Stimulated activated naive CD8-positive, alpha-beta T cell treated with anti-CD3 and anti-CD28 coated beads, Interleukin-15, amount 100 ng/mL, for 72 hours (primary cell): ENCODE results near the gene TMEM140.

Experiments
- ATAC-seq: fragments of 150-1000 bp; cut with Tn5 transposase; 2 replicates; pipeline ENCODE4 v1.10.0; 2021; ENCODE audit warnings: mild to moderate bottlenecking, moderate library complexity
- DNase-seq, 2 donors: peaks; one replicate each; pipeline ENCODE4 v3.0.0; 2021 to 2022
- H3K27ac Mint-ChIP-seq, 2 donors: one replicate each; pipeline ENCODE4 v1.8.0; 2022; ENCODE audit warnings: mild to moderate bottlenecking in 2 of 2, mixed read lengths in 2 of 2, moderate library complexity in 2 of 2
- H3K27me3 Mint-ChIP-seq: one replicate; pipeline ENCODE4 v1.8.0; 2022; ENCODE audit warnings: mixed read lengths
- H3K4me1 Mint-ChIP-seq: one replicate; pipeline ENCODE4 v1.8.0; 2022; ENCODE audit warnings: mild to moderate bottlenecking, mixed read lengths
- H3K4me3 Mint-ChIP-seq, 2 donors: one replicate each; pipeline ENCODE4 v1.8.0; 2022; ENCODE audit warnings: mild to moderate bottlenecking in 2 of 2, mixed read lengths in 2 of 2, moderate library complexity in 1 of 2
- H3K9me3 Mint-ChIP-seq, 2 donors: one replicate each; pipeline ENCODE4 v1.8.0; 2022; ENCODE audit warnings: mixed read lengths in 2 of 2

The TMEM140 gene

DNA sequence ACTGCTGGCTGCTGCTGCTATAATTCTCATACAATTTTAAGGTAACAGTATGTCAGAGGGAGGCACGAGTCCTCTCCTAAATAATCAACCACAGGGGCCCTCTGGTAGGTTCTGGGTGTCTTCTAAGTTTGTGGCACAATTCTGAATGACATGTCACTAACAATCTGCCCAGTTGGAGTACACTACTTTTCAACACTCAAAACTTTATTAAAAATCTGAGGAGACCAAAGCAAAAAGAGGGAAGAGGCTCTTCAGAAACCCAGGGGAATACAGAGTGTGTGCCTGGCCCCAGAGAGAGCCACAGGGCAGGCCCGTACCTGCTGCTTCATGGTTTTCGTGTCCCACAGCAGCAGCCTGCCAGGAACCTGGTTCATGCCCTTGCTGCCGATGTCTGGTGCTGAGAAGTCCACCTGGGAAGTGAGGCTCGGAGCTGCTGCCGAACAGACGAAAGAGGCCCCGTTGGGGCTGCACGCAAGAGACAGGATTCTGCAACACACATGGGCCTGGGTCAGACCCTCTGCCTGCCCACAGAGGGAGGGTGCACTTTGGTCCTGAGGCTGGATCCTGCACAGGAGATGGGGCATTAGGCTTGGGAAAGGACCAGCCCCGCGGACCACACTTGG lies 45.2 kb downstream of the TMEM140 start:
- Mint-ChIP-seq H3K4me3 (no peak overlapping the region), H3K27ac (peak overlapping the region in 1 of 2 donors; percentile 68), H3K9me3 (no peaks in the 10 kb centered on the region), H3K27me3 (no peaks in the 10 kb centered on the region), H3K4me1 (no peaks in the 10 kb centered on the region)
- ATAC-seq (no peak), DNase-seq (no peak)

DNA sequence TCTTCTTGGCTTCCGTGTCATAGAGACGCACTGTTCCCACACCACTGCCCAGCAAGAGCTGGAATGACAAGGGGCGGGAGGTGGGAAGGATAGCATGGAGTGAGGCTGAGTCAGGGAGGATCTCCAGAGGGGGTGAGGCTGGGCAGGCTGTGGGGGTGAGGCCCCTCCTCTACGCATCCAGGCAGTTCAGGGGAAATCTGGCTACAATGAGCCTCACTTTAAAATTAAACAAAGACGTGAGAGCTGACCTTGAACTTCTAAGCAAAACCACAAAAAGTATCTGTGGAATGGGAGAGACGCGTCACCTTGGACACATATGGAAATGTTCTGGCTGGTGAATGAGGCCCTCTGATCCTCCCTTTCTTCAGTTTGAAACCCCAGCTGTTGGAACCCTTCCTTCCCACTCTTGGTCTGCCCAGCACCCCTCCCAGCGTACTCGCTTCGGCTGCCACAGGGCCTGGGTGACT lies 45.8 kb downstream of the TMEM140 start:
- H3K9me3 Mint-ChIP-seq, result no peaks in the 10 kb centered on the region
- peaks cover 2% of the 10 kb centered on the region for H3K4me1 Mint-ChIP-seq
- H3K4me3 Mint-ChIP-seq, result no peak overlapping the region
- DNase-seq, result no peak
- peak overlapping the region in 1 of 2 donors; percentile 54 for H3K27ac Mint-ChIP-seq
- no peak for ATAC-seq
- no peaks in the 10 kb centered on the region for H3K27me3 Mint-ChIP-seq

DNA sequence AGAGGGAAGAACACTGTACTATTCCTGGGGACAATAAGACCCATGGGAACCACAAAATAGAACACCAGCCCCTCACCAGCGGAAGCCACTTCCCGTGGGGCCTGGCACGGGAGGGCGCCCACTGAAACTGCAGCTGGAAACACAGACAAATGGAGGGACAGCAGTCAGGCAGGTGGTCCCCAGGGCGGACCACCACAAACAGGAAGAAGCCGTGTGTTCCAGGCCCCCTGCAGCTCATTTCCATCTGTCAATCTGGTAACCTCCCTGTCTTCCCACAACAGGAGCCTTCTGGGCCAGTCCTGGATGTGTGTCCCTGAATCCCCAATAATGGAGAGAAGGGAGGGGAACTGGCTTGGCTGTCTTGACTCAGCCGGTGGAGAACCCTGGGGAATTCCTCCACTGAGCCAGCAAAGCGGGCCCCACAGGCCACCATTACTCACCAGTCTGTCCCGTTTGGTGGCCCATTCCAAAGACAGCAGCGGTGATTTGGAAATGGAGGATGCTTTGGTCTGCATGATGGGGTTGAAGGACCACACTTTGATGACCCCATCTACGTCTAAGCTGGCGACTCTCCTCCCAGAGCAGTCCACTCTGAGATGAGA lies 46.7 kb downstream of the TMEM140 start:
- H3K4me3 Mint-ChIP-seq, result no peak overlapping the region
- H3K4me1 Mint-ChIP-seq, result peaks cover 11% of the 10 kb centered on the region
- DNase-seq (no peak), ATAC-seq (no peak)
- no peak overlapping the region for H3K27ac Mint-ChIP-seq
- H3K9me3 Mint-ChIP-seq, result no peaks in the 10 kb centered on the region
- H3K27me3 Mint-ChIP-seq, result no peaks in the 10 kb centered on the region

DNA sequence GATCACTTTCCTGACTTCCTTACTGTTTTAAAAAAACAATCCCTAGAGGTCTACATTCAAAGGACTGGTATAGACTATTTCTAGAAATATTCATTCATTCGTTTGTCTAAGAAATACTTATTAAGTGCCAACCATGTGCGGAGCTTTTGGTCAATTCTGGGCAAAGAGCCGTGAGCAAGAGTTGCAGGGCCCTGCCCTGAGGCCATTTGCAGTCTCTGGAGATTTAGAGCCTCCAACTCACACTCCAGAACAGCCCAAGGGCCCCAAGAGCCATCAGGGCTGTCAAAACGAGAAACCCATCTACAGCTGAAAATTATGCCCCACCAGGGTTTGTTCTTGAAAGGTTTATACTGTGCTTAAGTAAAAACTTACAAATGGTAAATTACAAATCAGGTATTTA lies 47.3 kb downstream of the TMEM140 start:
- DNase-seq (no peak), ATAC-seq (no peak)
- peaks cover 11% of the 10 kb centered on the region for H3K4me1 Mint-ChIP-seq
- no peaks in the 10 kb centered on the region for H3K27me3 Mint-ChIP-seq
- H3K9me3 Mint-ChIP-seq, result no peaks in the 10 kb centered on the region
- H3K4me3 Mint-ChIP-seq, result no peak overlapping the region
- no peak overlapping the region for H3K27ac Mint-ChIP-seq

DNA sequence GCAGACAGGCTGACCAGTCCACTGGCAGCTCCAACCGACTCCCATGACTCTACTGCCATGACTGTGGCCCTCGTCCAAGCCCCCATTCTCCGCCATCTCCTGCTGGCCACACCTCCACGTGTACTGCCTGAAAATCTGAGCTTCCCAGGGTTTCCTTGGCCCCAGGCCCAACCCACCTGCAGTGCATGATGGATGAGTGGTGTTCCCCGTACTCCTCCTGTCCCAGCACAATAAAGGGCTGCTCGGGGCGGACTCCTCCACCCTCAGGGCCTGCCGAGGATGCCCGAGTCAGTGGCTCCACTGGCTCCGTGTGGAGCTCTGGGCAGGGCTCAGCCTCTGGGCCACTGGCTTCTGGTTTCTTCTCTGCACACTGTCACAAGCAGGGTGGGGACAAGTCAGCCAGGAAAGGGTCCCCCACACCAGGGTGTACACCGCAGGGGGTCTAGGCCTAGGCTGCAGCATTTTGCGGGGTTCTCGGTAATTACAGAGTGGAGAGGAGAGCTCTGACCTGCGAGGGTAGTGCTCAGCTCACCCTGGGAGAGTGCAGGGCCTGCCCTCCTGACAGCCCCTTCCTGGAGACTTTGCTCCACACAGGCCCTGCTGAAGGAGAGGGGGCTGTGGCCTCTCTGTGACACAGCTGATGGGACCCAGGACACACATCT lies 48.2 kb downstream of the TMEM140 start:
- DNase-seq (no peak), ATAC-seq (peak; percentile 17)
- Mint-ChIP-seq H3K4me3 (no peak overlapping the region), H3K9me3 (no peaks in the 10 kb centered on the region), H3K27me3 (no peaks in the 10 kb centered on the region), H3K27ac (no peak overlapping the region), H3K4me1 (peaks cover 11% of the 10 kb centered on the region)

DNA sequence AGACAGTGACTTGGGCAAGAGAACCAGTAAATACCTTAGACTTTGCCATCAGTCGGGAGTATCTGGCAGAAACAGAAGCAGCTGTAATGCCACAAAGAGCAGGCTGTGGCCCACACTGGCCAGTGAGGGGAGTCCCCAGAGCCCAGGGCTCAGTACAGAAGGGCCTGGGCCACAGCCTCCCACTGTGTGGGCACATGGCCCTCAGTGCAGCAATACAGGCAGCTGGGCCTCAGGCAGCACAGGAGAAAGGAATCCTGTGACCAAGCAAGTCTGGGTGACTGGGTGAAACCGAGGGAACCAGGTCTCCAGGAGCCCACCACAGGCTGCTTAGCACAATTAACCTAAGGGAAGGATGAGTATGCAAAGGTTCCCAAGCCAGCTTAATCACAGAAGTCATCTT lies 49.5 kb downstream of the TMEM140 start:
- no peak for DNase-seq
- no peaks in the 10 kb centered on the region for H3K9me3 Mint-ChIP-seq
- no peak overlapping the region for H3K4me3 Mint-ChIP-seq
- H3K27me3 Mint-ChIP-seq, result no peaks in the 10 kb centered on the region
- H3K27ac Mint-ChIP-seq, result no peak overlapping the region
- H3K4me1 Mint-ChIP-seq, result peaks cover 14% of the 10 kb centered on the region
- no peak for ATAC-seq

DNA sequence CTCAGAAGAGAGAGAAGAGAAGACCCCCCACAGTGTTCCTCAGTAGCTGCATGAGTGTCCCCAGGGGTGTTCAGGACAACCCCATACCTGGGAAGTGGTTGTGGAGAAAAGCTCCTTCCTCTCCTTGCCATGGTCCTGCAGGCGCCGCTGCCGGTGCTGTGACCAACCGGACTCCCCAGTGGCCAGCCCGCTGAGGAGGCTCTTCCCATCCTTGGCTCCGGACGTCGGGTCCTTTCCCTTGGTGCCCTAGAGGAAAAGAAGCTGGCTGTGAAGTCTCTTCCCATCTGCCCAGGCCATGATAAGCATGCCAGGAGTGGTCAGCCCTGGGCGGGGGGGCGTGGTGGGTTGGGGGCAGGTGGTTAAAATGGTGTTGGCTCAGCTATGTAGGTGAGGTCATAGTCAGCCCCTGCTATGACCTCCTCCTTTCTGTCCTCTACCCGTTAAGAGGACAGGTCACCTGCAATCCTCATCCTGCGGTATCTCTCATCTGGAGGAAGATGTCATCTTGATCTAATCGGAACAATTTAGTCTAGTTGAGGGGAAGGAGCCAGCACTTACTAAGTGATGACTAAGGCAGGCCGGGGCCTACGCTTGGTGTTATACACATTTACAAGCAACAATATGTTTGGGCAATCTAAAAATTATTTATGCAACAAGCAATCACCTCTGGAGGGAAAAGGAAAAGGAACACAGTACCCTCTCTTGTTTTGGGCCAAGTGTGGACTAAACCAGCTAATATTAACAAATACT lies 50.2 kb downstream of the TMEM140 start:
- H3K27me3 Mint-ChIP-seq, result no peaks in the 10 kb centered on the region
- no peak overlapping the region for H3K4me3 Mint-ChIP-seq
- DNase-seq (no peak), ATAC-seq (no peak)
- H3K27ac Mint-ChIP-seq, result no peak overlapping the region
- no peaks in the 10 kb centered on the region for H3K9me3 Mint-ChIP-seq
- peaks cover 17% of the 10 kb centered on the region for H3K4me1 Mint-ChIP-seq

DNA sequence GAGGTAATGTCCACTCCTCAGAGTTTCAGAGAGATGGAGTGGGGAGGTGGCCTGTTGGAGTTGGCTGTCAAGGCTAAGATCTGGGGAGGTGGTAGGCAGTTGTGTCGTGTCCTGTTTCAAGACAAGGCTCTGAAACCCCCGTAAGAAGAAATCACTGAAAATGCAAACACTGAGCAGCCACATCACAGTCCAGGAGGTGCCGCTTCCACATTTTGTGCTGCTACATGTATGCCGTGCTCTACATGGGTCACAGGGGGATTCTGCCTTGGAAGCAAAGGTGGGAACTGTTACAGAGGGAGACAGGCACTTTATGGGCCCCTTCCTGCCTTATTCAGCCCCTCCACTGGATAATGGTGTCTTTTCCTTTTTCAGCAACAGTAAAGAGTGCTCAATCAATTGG lies 51.6 kb downstream of the TMEM140 start:
- no peak for ATAC-seq
- H3K4me1 Mint-ChIP-seq, result peaks cover 28% of the 10 kb centered on the region
- DNase-seq, result no peak
- H3K9me3 Mint-ChIP-seq, result no peaks in the 10 kb centered on the region
- no peak overlapping the region for H3K27ac Mint-ChIP-seq
- no peak overlapping the region for H3K4me3 Mint-ChIP-seq
- no peaks in the 10 kb centered on the region for H3K27me3 Mint-ChIP-seq

DNA sequence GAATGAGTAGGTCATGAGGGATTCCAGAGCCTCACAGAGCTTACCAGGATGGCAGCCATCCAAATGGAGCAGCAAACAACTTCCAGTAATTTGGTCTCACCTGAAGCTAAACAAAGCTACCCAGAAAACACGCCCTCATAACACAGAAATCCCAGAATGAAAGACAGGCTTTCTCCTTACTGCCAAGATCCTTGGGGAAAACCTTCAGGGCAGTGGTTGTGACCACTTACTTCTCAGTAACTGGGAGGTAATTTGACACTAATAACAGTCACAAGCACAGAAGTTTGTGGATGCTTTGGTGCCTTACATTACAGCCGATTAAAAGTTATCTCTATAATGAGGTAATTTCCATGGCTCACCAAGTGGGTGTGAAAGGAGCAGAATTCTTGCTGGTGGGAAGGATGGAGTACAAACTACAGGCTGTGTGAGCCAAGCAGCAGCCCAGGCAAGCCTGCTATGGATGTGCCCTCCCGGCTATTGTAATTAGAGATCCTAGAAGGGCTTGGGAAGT lies 53.0 kb downstream of the TMEM140 start:
- DNase-seq, result no peak
- ATAC-seq, result no peak
- Mint-ChIP-seq H3K4me3 (no peak overlapping the region), H3K4me1 (peaks cover 37% of the 10 kb centered on the region), H3K27ac (peak overlapping the region in 1 of 2 donors; percentile 22), H3K9me3 (no peaks in the 10 kb centered on the region), H3K27me3 (no peaks in the 10 kb centered on the region)

DNA sequence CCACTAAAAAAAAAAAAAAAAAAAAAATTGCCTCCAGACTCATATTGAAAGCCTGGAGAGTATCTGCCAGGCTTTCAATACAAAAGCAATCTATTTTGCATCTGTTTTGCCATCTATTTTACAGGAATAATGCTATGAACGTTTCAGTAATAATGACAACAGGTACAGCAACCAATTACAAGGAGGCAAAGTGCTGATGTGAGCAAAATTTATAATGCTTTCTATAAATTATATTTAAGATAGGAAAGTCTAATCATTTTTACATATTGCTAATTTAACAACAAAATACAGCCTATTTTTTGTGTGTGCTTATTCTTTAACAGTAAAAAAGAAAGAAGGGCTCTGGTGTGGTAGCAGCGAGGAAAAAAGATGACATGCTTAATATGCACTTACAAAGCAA lies 53.5 kb downstream of the TMEM140 start:
- H3K9me3 Mint-ChIP-seq, result no peaks in the 10 kb centered on the region
- DNase-seq (no peak), ATAC-seq (no peak)
- peaks cover 41% of the 10 kb centered on the region for H3K4me1 Mint-ChIP-seq
- no peaks in the 10 kb centered on the region for H3K27me3 Mint-ChIP-seq
- H3K4me3 Mint-ChIP-seq, result no peak overlapping the region
- peak overlapping the region in 1 of 2 donors; percentile 27 for H3K27ac Mint-ChIP-seq

DNA sequence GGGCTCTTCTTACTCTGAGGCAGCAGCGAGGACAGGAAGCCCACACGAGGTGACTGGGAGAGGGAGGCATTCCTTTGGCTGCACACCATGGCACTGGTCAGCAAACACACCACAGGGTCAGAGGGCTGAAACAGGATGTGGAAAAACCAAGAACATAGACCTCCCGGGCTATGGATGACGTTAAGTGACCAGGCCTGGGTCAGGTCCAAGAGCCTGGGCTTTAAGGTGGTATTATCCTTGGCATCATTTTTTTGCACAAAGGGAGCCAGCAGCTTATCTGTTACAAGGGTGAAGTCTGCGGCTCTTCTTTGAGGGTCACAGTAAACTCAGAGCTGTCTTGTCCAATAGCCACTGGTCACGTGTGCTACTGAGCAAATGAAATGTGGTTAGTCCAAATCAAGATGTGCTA lies 56.5 kb downstream of the TMEM140 start:
- peaks cover 62% of the 10 kb centered on the region for H3K4me1 Mint-ChIP-seq
- no peak overlapping the region for H3K4me3 Mint-ChIP-seq
- ATAC-seq, result no peak
- no peaks in the 10 kb centered on the region for H3K9me3 Mint-ChIP-seq
- no peak for DNase-seq
- no peaks in the 10 kb centered on the region for H3K27me3 Mint-ChIP-seq
- no peak overlapping the region for H3K27ac Mint-ChIP-seq

DNA sequence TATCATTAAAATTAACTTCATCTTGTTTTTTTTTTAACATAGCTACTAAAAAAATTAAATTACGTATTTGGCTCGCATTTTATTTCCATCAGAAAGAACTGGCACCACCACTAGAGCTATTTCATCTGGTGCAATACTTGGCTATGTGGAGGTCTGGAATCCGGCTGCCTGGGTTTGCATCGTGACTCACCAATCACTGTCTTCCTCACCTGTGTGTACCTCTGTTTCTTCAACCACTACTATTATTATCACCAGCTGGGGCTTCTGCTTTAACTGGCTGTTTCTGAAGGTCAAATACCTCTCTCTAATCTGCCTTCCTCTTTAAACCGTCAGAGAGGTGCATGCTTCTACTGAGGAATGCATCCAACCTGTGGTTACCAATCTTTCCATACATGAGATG lies 57.0 kb downstream of the TMEM140 start:
- no peak for ATAC-seq
- no peak overlapping the region for H3K4me3 Mint-ChIP-seq
- no peaks in the 10 kb centered on the region for H3K9me3 Mint-ChIP-seq
- H3K27ac Mint-ChIP-seq, result no peak overlapping the region
- no peak for DNase-seq
- H3K4me1 Mint-ChIP-seq, result peaks cover 64% of the 10 kb centered on the region
- H3K27me3 Mint-ChIP-seq, result no peaks in the 10 kb centered on the region

DNA sequence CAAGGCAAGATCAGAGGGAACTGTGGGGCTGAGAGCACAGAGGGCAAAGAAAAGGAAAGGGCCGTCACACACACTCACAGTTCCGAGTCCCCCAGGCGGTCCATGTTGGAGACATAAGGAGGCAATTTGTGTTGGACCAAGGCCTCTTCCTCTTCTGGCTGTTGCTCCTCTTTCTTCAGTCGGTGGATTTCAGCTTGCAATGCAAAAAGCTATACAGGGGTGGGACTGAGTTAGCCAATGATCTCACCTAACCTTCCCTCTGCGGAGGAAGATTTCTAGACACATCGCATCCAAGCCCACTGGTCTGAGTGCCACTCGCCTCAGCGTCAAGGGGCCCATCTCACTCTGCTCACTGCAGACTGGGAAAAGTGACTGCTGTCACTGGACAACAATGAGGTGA lies 58.0 kb downstream of the TMEM140 start:
- Mint-ChIP-seq H3K27me3 (no peaks in the 10 kb centered on the region), H3K9me3 (no peaks in the 10 kb centered on the region), H3K4me1 (peaks cover 70% of the 10 kb centered on the region), H3K4me3 (no peak overlapping the region), H3K27ac (no peak overlapping the region)
- no peak for DNase-seq
- no peak for ATAC-seq

DNA sequence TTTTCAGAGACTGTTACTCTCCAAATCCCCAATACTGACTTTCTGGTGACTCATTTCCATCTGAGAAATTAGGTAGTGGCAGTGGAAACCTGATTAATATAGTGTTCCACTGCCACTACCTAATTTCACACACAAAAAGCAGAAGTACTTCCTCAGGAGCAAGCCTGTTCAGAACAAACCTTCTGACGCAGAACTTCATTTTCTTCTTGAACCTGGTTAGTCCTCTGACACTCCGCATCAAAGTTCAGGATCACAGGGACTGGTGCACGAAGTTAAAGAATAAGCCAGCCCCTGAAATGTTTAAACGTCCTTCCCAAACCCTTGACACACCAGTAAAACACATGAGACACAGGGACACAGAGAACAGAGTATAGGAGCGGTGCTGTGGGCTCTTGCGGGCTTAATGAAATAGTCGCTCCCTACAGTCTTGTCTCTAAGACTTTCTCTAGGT lies 59.1 kb downstream of the TMEM140 start:
- ATAC-seq, result no peak
- H3K27ac Mint-ChIP-seq, result peak overlapping the region in 1 of 2 donors; percentile 54

DNA sequence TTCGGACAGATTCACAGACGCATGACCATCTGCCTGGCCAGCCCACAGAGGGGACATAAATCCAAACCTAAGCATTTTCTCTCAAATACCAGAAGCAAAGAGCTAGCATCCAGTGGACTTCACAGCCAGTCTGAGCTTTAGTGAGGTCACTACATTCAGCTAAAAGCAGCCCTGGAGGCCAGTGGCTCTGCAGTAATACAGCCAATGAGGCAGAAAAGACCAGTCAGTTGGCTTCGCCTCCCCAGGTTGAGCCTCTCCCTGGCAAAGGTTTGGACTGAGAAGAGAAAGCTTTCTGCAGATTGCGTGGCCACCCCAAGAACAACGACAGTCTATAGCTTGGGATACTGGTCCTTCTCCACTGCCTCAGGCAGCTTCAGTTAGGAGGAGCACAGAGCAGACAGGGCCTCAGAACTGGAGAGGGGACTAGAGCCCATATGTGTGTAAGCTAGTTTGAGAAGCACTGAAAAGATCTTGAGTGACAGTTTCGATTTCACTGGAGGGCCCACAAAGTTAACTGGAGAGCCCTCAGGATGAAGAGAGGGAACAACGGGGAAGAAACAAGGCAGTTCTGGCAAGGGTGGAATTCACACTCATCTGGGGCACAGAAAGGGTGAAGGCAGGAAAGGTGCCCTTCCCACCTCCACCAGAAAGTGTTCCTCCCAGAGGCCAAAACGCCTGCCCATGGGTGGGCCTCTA lies 59.7 kb downstream of the TMEM140 start:
- Mint-ChIP-seq H3K4me3 (peak overlapping the region in 1 of 2 donors; percentile 22), H3K27me3 (no peaks in the 10 kb centered on the region), H3K4me1 (peaks cover 65% of the 10 kb centered on the region), H3K9me3 (no peaks in the 10 kb centered on the region), H3K27ac (peak overlapping the region in 1 of 2 donors; percentile 34)
- ATAC-seq (no peak), DNase-seq (no peak)

More for the DNA sequence above, 59.1 kb downstream of the TMEM140 start:
- no peak for DNase-seq
- Mint-ChIP-seq H3K27me3 (no peaks in the 10 kb centered on the region), H3K9me3 (no peaks in the 10 kb centered on the region), H3K4me3 (peak overlapping the region in 1 of 2 donors; percentile 62), H3K4me1 (peaks cover 70% of the 10 kb centered on the region)
